Bronchial epithelial cell (primary cell): Measurements from ENCODE around the gene C2orf49. TPM values are rescaled to one million over a fixed set of nuclear protein-coding genes. Genes with fewer than 3 reads are reported as not detected.

ENCODE experiments used
- DNase-seq: peaks from one replicate; pipeline ENCODE4 v3.0.0-alpha.2; 2010; ENCODE audit warnings: low read depth
- FAIRE-seq: peaks from 2 replicates; lab custom pipeline; 2011; peaks lifted over from hg19 to GRCh38; lab: Jason Lieb, UNC
- H3K27me3 ChIP-seq: 2 replicates; pipeline ENCODE4 v1.5.1; 2011; ENCODE audit warnings: low read length; ENCODE audit not compliant: control insufficient read depth, insufficient read depth
- H3K36me3 ChIP-seq: 2 replicates; pipeline ENCODE4 v1.5.1; 2011; ENCODE audit warnings: low read length; ENCODE audit not compliant: control insufficient read depth, insufficient read depth
- H3K4me3 ChIP-seq: 2 replicates; pipeline ENCODE4 v1.5.1; 2011; ENCODE audit warnings: mild to moderate bottlenecking, low read depth, low read length, control low read depth
- CTCF ChIP-seq: IDR thresholded peaks from 2 replicates; pipeline ENCODE4 v1.5.1; 2011; ENCODE audit warnings: mild to moderate bottlenecking, moderate library complexity, low read length, control low read depth, inconsistent platforms; ENCODE audit not compliant: insufficient read depth, severe bottlenecking
- total RNA-seq: library from RNA; depleted of rRNA; stranded (reverse); fragments of >200 nt; gene quantifications from 2 replicates; pipeline ENCODE4 v1.2.1, GENCODE V29; 2014

Gene C2orf49
- total RNA-seq, result 25.6 and 28.2 TPM in 2 replicates

DNA sequence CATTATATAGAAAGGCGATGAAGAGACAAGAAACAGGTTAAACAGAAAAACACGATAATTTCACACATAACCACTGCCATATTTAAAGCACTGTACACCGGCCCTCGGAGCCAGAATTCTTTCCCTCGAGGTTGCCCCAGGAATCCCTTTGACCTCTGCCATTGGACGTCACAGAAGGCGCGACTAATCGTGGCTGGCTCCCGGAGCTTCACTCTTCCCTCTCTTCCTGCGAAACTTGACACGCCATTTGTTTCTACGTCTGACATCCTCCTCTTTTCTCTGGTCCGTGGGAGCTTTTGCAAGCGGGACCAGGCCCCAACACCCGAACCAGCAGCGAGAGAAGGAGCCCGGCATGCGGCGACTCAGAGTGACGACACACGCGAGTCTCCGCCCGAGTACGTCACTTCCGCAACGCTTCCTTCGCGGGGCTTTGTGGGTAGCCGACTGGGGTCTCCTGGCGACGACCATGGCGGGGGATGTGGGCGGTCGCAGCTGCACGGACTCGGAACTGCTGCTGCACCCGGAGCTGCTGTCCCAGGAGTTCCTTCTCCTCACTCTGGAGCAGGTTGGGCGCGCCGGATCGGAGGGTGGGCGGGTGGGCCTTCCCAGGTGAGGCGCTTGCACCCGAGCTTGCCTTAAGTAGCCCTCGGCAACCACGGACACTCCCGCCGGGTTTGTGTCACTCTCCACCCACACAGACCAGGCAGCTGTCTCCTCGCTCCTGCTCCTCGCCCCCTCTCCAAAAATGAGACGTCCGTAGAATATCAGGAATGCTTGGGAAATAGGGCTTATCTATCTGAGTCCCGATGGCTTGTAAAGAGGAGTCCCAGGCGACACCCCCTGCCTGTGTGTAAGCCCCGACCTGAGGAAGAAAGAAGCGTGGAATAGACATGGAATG, at the start of gene C2orf49:
Gene C2orf49 (plus strand): TSS at position 419 of the 898 bp plus-strand sequence. CDS start 48 bp downstream, at position 467.
- H3K27me3 ChIP-seq, result no peaks in the 10 kb centered on the region
- H3K36me3 ChIP-seq, result peaks cover 5% of the 10 kb centered on the region
- no peak for TF ChIP-seq CTCF
- DNase-seq (peak; percentile 64), FAIRE-seq (no peak)
- peak within 1 kb of the TSS; percentile 82 for H3K4me3 ChIP-seq

GRCh38 chr2:105287692-105288091, 49.6 kb upstream of the C2orf49 start:
- TF ChIP-seq CTCF, result peak; percentile 38
- no peak overlapping the region for H3K4me3 ChIP-seq
- FAIRE-seq (no peak), DNase-seq (peak; percentile 50)
- H3K27me3 ChIP-seq, result no peaks in the 10 kb centered on the region
- H3K36me3 ChIP-seq, result peaks cover 5% of the 10 kb centered on the region

GRCh38 chr2:105288133-105288532, 49.2 kb upstream of the C2orf49 start:
- Histone ChIP-seq H3K27me3 (no peaks in the 10 kb centered on the region), H3K36me3 (peaks cover 5% of the 10 kb centered on the region), H3K4me3 (no peak overlapping the region)
- no peak for TF ChIP-seq CTCF
- no peak for FAIRE-seq
- no peak for DNase-seq

DNA sequence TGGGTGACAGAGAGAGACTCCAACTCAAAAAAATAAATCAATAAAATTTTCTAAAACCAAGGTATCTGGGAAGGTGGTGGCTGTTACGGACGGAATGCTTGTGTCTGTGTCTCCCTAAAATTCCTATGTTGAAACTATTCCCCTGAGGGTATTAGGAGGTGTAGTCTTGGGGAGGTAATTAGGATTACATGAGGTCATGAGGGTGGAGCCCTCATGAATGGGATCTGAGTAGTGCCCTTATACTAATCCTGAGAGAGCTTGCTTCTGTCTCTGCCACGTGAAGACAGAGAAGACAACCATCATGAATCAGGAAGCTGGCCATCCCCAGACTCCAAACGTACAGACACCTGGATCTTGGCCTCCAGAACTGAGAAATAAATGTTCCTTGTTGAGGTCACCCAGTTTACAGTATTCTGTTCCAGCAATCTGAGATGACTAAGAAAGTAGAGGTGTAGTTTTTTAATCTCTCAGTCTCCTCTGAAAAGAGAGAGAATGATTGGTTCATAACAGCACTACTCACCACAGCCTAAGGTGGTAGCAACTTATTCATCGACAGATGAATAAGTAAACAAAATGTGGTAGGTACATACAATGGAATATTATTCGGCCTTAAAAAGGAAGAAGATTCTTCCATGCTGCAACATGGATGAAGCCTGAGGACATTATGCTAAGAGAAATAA, 46.2 kb upstream of the C2orf49 start:
- peaks cover 9% of the 10 kb centered on the region for H3K36me3 ChIP-seq
- TF ChIP-seq CTCF, result no peak
- FAIRE-seq (peak; percentile 13), DNase-seq (peak; percentile 53)
- H3K4me3 ChIP-seq, result no peak overlapping the region
- no peaks in the 10 kb centered on the region for H3K27me3 ChIP-seq

DNA sequence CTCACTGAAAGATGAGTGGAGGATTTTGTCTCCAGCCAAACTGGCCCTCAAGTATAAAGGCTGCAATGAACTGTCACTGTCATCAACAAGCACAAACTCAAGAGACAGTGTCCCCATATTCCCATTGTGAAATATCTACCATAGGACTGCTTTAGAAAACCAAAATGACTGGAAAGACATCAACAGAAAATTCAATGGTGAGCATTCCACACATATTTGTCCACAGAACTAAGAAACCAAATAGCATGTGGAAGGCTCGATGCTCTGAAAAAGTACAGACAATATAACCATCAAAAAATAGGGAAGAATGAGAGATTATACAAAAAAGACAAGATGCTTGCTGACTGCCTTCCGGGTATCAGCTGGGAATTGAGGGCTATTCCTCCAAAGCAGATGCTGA, 45.4 kb upstream of the C2orf49 start:
- FAIRE-seq (no peak), DNase-seq (no peak)
- no peak overlapping the region for H3K4me3 ChIP-seq
- H3K36me3 ChIP-seq, result peaks cover 9% of the 10 kb centered on the region
- no peaks in the 10 kb centered on the region for H3K27me3 ChIP-seq
- no peak for TF ChIP-seq CTCF
